ENCODE measurements around the gene MYO16.

Gene MYO16

GRCh38 chr13:109159650-109160309 is 530.4 kb downstream of the MYO16 start:
- DNase-seq, result no peak

- no peak for DNase-seq
Observed at GRCh38 chr13:109160357-109160756, 530.9 kb downstream of the MYO16 start.

GRCh38 chr13:109160887-109161669 is 531.7 kb downstream of the MYO16 start:
- DNase-seq, result no peak

GRCh38 chr13:109162248-109163036 is 533.0 kb downstream of the MYO16 start:
- DNase-seq, result no peak

- DNase-seq, result no peak
Observed at GRCh38 chr13:109163037-109163379, 533.6 kb downstream of the MYO16 start.

- DNase-seq, result no peak
Observed at GRCh38 chr13:109165417-109165904, 536.0 kb downstream of the MYO16 start.

- no peak for DNase-seq
Observed at GRCh38 chr13:109166804-109167203, 537.4 kb downstream of the MYO16 start.

- DNase-seq, result no peak
Observed at GRCh38 chr13:109172136-109172535, 542.7 kb downstream of the MYO16 start.

GRCh38 chr13:109175666-109176065 is 546.3 kb downstream of the MYO16 start:
- no peak for DNase-seq

- no peak for DNase-seq
Observed at GRCh38 chr13:109180905-109181425, 551.6 kb downstream of the MYO16 start.

- no peak for DNase-seq
Observed at GRCh38 chr13:109182777-109183465, 553.5 kb downstream of the MYO16 start.

GRCh38 chr13:109191413-109191812 is 562.0 kb downstream of the MYO16 start:
- DNase-seq, result no peak

GRCh38 chr13:109192306-109192705 is 562.9 kb downstream of the MYO16 start:
- DNase-seq, result no peak

GRCh38 chr13:109196948-109197347 is 567.5 kb downstream of the MYO16 start:
- DNase-seq, result no peak

- no peak for DNase-seq
Observed at GRCh38 chr13:109198585-109198984, 569.2 kb downstream of the MYO16 start.

- DNase-seq, result no peak
Observed at GRCh38 chr13:109199280-109199679, 569.9 kb downstream of the MYO16 start.

GRCh38 chr13:109200556-109200955 is 571.1 kb downstream of the MYO16 start:
- no peak for DNase-seq

GRCh38 chr13:109203587-109203986 is 574.2 kb downstream of the MYO16 start:
- DNase-seq, result no peak

GRCh38 chr13:109204252-109204651 is 574.8 kb downstream of the MYO16 start:
- no peak for DNase-seq

- DNase-seq, result no peak
Observed at GRCh38 chr13:109204657-109205056, 575.2 kb downstream of the MYO16 start.

GRCh38 chr13:109205315-109205714 is 575.9 kb downstream of the MYO16 start:
- no peak for DNase-seq

GRCh38 chr13:109206616-109207015 is 577.2 kb downstream of the MYO16 start:
- no peak for DNase-seq

GRCh38 chr13:109207622-109208021 is 578.2 kb downstream of the MYO16 start:
- no peak for DNase-seq
